ENCODE results near the gene UPK1B. TPM values are rescaled to one million over a fixed set of nuclear protein-coding genes. Genes with fewer than 3 reads are reported as not detected.

UPK1B gene
- total RNA-seq, 1 experiment from 2014 or later: 0.42 TPM

DNA sequence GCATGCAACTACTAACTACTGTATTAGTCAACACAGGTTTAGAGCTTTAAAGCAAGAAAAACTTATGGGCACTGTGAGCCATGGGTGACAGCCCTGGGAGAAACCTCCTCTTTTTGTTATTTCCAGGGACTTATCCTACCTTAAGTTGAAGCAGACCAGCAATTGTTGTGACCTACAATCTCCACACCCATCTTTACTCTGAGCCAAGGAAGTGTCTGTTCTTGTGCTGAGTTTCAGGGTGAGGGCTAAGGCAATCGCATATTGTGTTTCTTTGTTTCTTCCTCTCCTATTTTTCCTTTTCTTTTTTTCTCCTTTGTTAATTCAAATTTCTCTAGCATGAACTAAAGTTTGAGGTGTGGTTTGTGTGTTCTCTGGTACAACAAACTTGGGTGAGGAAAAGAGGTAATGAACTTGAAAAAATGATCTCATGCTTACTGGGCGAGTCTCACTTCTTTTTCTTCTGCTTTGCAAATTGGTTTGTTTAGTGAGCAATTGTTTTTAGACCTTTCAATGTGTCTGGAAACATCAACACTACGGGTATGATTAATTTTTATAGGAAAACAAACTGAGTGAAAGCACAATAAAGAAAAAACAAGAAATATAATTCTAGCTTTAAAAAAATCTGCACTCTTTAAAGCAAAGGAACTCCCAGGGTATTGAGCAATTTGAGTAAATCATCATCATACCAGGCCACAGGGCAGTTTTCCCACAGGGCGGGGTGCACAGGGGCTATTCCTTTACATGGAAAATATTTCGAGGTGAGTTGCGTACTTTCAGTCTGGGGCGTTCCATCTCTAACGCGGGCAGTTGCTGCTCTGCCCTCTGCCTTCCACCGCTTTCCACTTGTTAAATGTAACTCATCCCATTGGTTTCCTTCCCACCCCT is 2.7 kb downstream of the UPK1B start:
- ChIA-PET CTCF (no interaction called here), POLR2A (no interaction called here)
- Mint-ChIP-seq H3K9me3 (0 out of 2 replicates have a peak, but pooled peaks cover 3% of the 10 kb centered on the region), H3K36me3 (no peaks in the 10 kb centered on the region), H3K27ac (no peak overlapping the region), H3K4me3 (no peak overlapping the region), H3K27me3 (ENCODE audit: low read depth) (peaks cover 7% of the 10 kb centered on the region; the same call in 1 of the 2 replicates), H3K4me1 (peaks cover 13% of the 10 kb centered on the region)
- DNase-seq (ENCODE audit: low spot score): no peak
- TF ChIP-seq ZNF232 (CRISPR knock-in tag; IDR thresholded peaks at IDR 0.05) (no peak), ZNF121 (CRISPR knock-in tag; IDR thresholded peaks at IDR 0.05) (no peak), ZNF671 (CRISPR knock-in tag; IDR thresholded peaks at IDR 0.05) (no peak), SMAD4 (CRISPR knock-in tag; IDR thresholded peaks at IDR 0.05) (no peak)
- TF ChIP-seq, protein P1, sequence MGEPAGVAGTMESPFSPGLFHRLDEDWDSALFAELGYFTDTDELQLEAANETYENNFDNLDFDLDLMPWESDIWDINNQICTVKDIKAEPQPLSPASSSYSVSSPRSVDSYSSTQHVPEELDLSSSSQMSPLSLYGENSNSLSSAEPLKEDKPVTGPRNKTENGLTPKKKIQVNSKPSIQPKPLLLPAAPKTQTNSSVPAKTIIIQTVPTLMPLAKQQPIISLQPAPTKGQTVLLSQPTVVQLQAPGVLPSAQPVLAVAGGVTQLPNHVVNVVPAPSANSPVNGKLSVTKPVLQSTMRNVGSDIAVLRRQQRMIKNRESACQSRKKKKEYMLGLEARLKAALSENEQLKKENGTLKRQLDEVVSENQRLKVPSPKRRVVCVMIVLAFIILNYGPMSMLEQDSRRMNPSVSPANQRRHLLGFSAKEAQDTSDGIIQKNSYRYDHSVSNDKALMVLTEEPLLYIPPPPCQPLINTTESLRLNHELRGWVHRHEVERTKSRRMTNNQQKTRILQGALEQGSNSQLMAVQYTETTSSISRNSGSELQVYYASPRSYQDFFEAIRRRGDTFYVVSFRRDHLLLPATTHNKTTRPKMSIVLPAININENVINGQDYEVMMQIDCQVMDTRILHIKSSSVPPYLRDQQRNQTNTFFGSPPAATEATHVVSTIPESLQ (CRISPR knock-in tag; IDR thresholded peaks at IDR 0.05): no peak
- ATAC-seq: no peak

DNA sequence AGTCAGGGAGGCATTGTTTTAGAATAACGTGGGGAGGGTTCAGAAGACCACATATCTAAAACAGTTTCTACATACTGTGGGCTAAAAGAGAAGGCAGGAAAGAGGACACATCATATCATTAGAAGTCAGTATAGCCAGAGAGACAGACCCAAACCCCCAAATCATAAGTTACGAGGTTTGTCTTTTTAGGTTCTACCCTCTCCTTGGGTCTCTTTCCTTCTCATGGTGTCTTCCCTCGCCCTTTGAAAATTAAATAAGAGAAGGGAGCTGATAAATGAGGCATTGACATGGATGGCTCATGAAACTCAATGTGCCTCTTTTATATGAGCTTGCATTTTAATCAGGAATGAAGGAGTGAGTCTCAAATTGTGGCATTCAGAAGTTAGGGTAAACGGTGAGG is 3.4 kb downstream of the UPK1B start:
- peaks cover 13% of the 10 kb centered on the region for H3K4me1 Mint-ChIP-seq
- H3K27me3 Mint-ChIP-seq (ENCODE audit: low read depth): peaks cover 7% of the 10 kb centered on the region; the same call in 1 of the 2 replicates
- no peaks in the 10 kb centered on the region for H3K36me3 Mint-ChIP-seq
- 0 out of 2 replicates have a peak, but pooled peaks cover 3% of the 10 kb centered on the region for H3K9me3 Mint-ChIP-seq
- ChIA-PET POLR2A (no interaction called here), CTCF (no interaction called here)
- ATAC-seq: no peak
- H3K27ac Mint-ChIP-seq: no peak overlapping the region
- no peak overlapping the region for H3K4me3 Mint-ChIP-seq
- DNase-seq (ENCODE audit: low spot score): no peak
- TF ChIP-seq MXD4 (CRISPR knock-in tag; IDR thresholded peaks at IDR 0.05; ENCODE audit: borderline replicate concordance) (no peak), CDX4 (CRISPR knock-in tag; IDR thresholded peaks at IDR 0.05; ENCODE audit: borderline replicate concordance) (no peak), IRF2 (CRISPR knock-in tag; IDR thresholded peaks at IDR 0.05; ENCODE audit: borderline replicate concordance, low read depth) (no peak), ERG (CRISPR knock-in tag; IDR thresholded peaks at IDR 0.05) (no peak), MAX (CRISPR knock-in tag; IDR thresholded peaks at IDR 0.05) (no peak), ETV6 (CRISPR knock-in tag; IDR thresholded peaks at IDR 0.05) (no peak), E2F5 (CRISPR knock-in tag; IDR thresholded peaks at IDR 0.05) (no peak), ZNF532 (CRISPR knock-in tag; IDR thresholded peaks at IDR 0.05; ENCODE audit: borderline replicate concordance) (no peak), CBFB (CRISPR knock-in tag; IDR thresholded peaks at IDR 0.05; ENCODE audit: low read depth) (no peak), HMGA2 (CRISPR knock-in tag; IDR thresholded peaks at IDR 0.05) (no peak), USF1 (CRISPR knock-in tag; IDR thresholded peaks at IDR 0.05) (no peak)
- TF ChIP-seq, protein P2, sequence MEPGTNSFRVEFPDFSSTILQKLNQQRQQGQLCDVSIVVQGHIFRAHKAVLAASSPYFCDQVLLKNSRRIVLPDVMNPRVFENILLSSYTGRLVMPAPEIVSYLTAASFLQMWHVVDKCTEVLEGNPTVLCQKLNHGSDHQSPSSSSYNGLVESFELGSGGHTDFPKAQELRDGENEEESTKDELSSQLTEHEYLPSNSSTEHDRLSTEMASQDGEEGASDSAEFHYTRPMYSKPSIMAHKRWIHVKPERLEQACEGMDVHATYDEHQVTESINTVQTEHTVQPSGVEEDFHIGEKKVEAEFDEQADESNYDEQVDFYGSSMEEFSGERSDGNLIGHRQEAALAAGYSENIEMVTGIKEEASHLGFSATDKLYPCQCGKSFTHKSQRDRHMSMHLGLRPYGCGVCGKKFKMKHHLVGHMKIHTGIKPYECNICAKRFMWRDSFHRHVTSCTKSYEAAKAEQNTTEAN (CRISPR knock-in tag; IDR thresholded peaks at IDR 0.05): no peak
- TF ChIP-seq, protein P3, sequence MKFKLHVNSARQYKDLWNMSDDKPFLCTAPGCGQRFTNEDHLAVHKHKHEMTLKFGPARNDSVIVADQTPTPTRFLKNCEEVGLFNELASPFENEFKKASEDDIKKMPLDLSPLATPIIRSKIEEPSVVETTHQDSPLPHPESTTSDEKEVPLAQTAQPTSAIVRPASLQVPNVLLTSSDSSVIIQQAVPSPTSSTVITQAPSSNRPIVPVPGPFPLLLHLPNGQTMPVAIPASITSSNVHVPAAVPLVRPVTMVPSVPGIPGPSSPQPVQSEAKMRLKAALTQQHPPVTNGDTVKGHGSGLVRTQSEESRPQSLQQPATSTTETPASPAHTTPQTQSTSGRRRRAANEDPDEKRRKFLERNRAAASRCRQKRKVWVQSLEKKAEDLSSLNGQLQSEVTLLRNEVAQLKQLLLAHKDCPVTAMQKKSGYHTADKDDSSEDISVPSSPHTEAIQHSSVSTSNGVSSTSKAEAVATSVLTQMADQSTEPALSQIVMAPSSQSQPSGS (CRISPR knock-in tag; IDR thresholded peaks at IDR 0.05; ENCODE audit: borderline replicate concordance, low read depth): no peak
- TF ChIP-seq, protein P4, sequence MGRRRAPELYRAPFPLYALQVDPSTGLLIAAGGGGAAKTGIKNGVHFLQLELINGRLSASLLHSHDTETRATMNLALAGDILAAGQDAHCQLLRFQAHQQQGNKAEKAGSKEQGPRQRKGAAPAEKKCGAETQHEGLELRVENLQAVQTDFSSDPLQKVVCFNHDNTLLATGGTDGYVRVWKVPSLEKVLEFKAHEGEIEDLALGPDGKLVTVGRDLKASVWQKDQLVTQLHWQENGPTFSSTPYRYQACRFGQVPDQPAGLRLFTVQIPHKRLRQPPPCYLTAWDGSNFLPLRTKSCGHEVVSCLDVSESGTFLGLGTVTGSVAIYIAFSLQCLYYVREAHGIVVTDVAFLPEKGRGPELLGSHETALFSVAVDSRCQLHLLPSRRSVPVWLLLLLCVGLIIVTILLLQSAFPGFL (CRISPR knock-in tag; IDR thresholded peaks at IDR 0.05; ENCODE audit: borderline replicate concordance): no peak

Data from WTC11 (cell line).